WTC11 (cell line): ENCODE results near the gene PSTK. TPM values are rescaled to one million over a fixed set of nuclear protein-coding genes. Genes with fewer than 3 reads are reported as not detected.

Experiments
- ATAC-seq: fragments of 200-7000 bp; cut with Tn5 transposase; 2 replicates; pipeline ENCODE4 v1.10.0; 2021; ENCODE audit warnings: mild to moderate bottlenecking, moderate library complexity
- CTCF ChIA-PET: fragments of 300-600 bp; sonication (Branson Sonifier 250); formaldehyde crosslinking; loops from one replicate; lab custom pipeline; 2021; ENCODE audit warnings: antibody characterized with exemption; lab: Charles Lee
- POLR2A ChIA-PET: fragments of 350-600 bp; sonication (Branson Sonifier 250); formaldehyde crosslinking; loops from one replicate; lab custom pipeline; 2021; ENCODE audit warnings: antibody characterized with exemption; lab: Charles Lee
- DNase-seq: peaks from one replicate; pipeline ENCODE4 v3.0.0; 2021; ENCODE audit warnings: low spot score
- H3K27ac Mint-ChIP-seq: 2 replicates; pipeline ENCODE4 v1.8.0; 2021; ENCODE audit warnings: mixed read lengths
- H3K27me3 Mint-ChIP-seq: 2 replicates; pipeline ENCODE4 v1.8.0; 2021; ENCODE audit warnings: low read depth, mild to moderate bottlenecking, moderate library complexity, mixed read lengths
- H3K36me3 Mint-ChIP-seq: 2 replicates; pipeline ENCODE4 v1.8.0; 2021; ENCODE audit warnings: mixed read lengths
- H3K4me1 Mint-ChIP-seq: 2 replicates; pipeline ENCODE4 v1.8.0; 2022; ENCODE audit warnings: mixed read lengths
- H3K4me3 Mint-ChIP-seq: 2 replicates; pipeline ENCODE4 v1.8.0; 2021; ENCODE audit warnings: mild to moderate bottlenecking, moderate library complexity, mixed read lengths
- H3K9me3 Mint-ChIP-seq: 2 replicates; pipeline ENCODE4 v1.8.0; 2021; ENCODE audit warnings: mixed read lengths
- ARID4B ChIP-seq: sonication (generic); formaldehyde crosslinking; IDR thresholded peaks from 2 replicates; pipeline ENCODE4 v1.8.0; 2023; ENCODE audit warnings: missing genetic modification reagents, mild to moderate bottlenecking, borderline replicate concordance
- ATF2 ChIP-seq: sonication (generic); formaldehyde crosslinking; IDR thresholded peaks from 2 replicates; pipeline ENCODE4 v1.8.1; 2022; ENCODE audit warnings: low read depth, missing genetic modification reagents, borderline replicate concordance
- ATF3 ChIP-seq: sonication (generic); formaldehyde crosslinking; conservative IDR thresholded peaks from 2 replicates; pipeline ENCODE4 v1.8.1; 2022; ENCODE audit warnings: mild to moderate bottlenecking, missing genetic modification reagents
- EMX1 ChIP-seq: fragments of 250-450 bp; sonication (Bioruptor Pico); IDR thresholded peaks from 2 replicates; pipeline ENCODE4 v1.8.0; 2021; ENCODE audit warnings: mild to moderate bottlenecking
- GABPB1 ChIP-seq: sonication (generic); formaldehyde crosslinking; IDR thresholded peaks from 2 replicates; pipeline ENCODE4 v1.8.1; 2023; ENCODE audit warnings: mild to moderate bottlenecking, missing genetic modification reagents
- JUN ChIP-seq: sonication (generic); formaldehyde crosslinking; IDR thresholded peaks from 2 replicates; pipeline ENCODE4 v1.8.0; 2023; ENCODE audit warnings: mild to moderate bottlenecking, missing genetic modification reagents
- NR2C2 ChIP-seq: sonication (generic); formaldehyde crosslinking; IDR thresholded peaks from 2 replicates; pipeline ENCODE4 v1.8.0; 2022; ENCODE audit warnings: mild to moderate bottlenecking, missing genetic modification reagents
- SMAD4 ChIP-seq: sonication (generic); formaldehyde crosslinking; IDR thresholded peaks from 2 replicates; pipeline ENCODE4 v1.8.0; 2022; ENCODE audit warnings: mild to moderate bottlenecking, missing genetic modification reagents
- TCF7 ChIP-seq: sonication (generic); formaldehyde crosslinking; IDR thresholded peaks from 2 replicates; pipeline ENCODE4 v1.8.0; 2022; ENCODE audit warnings: mild to moderate bottlenecking, low read depth, missing genetic modification reagents, moderate library complexity
- USF2 ChIP-seq: sonication (generic); formaldehyde crosslinking; IDR thresholded peaks from 2 replicates; pipeline ENCODE4 v1.8.1; 2023; ENCODE audit warnings: mild to moderate bottlenecking, missing genetic modification reagents, moderate library complexity
- ZNF317 ChIP-seq: sonication (generic); formaldehyde crosslinking; IDR thresholded peaks from 2 replicates; pipeline ENCODE4 v1.8.1; 2023; ENCODE audit warnings: low read depth, mild to moderate bottlenecking, moderate library complexity, missing genetic modification reagents, borderline replicate concordance
- total RNA-seq: library from RNA; stranded (reverse); gene quantifications from 3 replicates; pipeline ENCODE4 v1.2.3, GENCODE V29; 2021
- TF ChIP-seq, protein P1 (sequence below): fragments of 250-450 bp; sonication (Bioruptor Pico); IDR thresholded peaks from 2 replicates; pipeline ENCODE4 v1.9.0; 2021; ENCODE audit warnings: mild to moderate bottlenecking
- TF ChIP-seq, protein P2 (sequence below): sonication (generic); formaldehyde crosslinking; IDR thresholded peaks from 2 replicates; pipeline ENCODE4 v1.8.0; 2023; ENCODE audit warnings: missing genetic modification reagents

PSTK gene
- total RNA-seq, 1 experiment from 2014 or later = 4.0 TPM

DNA sequence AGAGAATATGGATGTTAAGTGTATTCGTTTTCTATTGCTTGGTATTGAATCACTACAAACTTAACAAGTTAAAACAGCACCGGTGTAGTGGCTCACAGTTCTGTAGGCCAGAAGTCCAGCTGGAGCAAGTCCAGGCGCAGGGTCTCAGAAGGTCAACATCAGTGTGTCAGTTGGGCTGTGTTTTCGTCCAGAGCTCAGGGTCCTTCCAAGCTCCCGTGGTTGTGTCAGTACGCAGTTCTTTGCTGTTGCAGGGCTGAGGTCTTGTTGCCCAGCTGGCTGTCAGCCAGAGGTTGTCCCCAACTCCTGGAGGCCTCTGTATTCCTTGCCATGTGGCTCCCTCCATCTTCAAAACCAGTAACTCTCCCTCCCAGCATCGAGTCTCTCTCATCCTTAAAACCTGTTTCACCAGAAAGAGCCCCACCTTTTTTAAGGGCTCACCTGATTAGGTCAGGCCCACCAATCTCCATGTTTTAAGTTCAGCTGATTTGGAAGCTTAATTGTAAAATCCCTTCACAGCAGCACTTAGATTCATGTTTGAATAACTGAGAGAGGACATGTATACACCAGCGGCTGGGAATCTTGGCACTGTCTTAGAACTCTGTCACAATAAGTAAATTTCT is 55.4 kb downstream of the PSTK start:
- TF ChIP-seq ATF3 (no peak), NR2C2 (CRISPR knock-in tag) (no peak), EMX1 (no peak), JUN (CRISPR knock-in tag) (no peak), GABPB1 (0 out of 2 replicates have a peak, but pooled peaks have one; percentile 22)
- peaks cover 5% of the 10 kb centered on the region; the same call in 1 of the 2 replicates for H3K36me3 Mint-ChIP-seq
- DNase-seq (no peak), ATAC-seq (no peak)
- no peaks in the 10 kb centered on the region for H3K27me3 Mint-ChIP-seq
- ChIA-PET POLR2A (no interaction called here), CTCF (interaction anchor here (0.6 kb wide), 1 partner anchor 523 kb away, joined by 3 read pairs; no protein-coding TSS in a partner anchor)
- no peak overlapping the region for H3K4me3 Mint-ChIP-seq
- H3K4me1 Mint-ChIP-seq = peaks cover 10% of the 10 kb centered on the region
- H3K27ac Mint-ChIP-seq = no peak overlapping the region
- no peaks in the 10 kb centered on the region for H3K9me3 Mint-ChIP-seq

- H3K27me3 Mint-ChIP-seq = no peaks in the 10 kb centered on the region
- ATAC-seq = no peak
- CTCF ChIA-PET = interaction anchor here (0.9 kb wide), 1 partner anchor 18 kb away, joined by 5 read pairs; no protein-coding TSS in a partner anchor
- peaks cover 5% of the 10 kb centered on the region; the same call in 1 of the 2 replicates for H3K36me3 Mint-ChIP-seq
- 0 out of 2 replicates have a peak overlapping the region, but pooled peaks have one; percentile 15 for H3K27ac Mint-ChIP-seq
- H3K9me3 Mint-ChIP-seq = no peaks in the 10 kb centered on the region
- H3K4me1 Mint-ChIP-seq = peaks cover 10% of the 10 kb centered on the region
- TF ChIP-seq ZNF317 (CRISPR knock-in tag) (no peak), ATF2 (CRISPR knock-in tag) (no peak), USF2 (no peak), TCF7 (no peak), SMAD4 (no peak), ARID4B (CRISPR knock-in tag) (no peak)
- TF ChIP-seq, protein P1, sequence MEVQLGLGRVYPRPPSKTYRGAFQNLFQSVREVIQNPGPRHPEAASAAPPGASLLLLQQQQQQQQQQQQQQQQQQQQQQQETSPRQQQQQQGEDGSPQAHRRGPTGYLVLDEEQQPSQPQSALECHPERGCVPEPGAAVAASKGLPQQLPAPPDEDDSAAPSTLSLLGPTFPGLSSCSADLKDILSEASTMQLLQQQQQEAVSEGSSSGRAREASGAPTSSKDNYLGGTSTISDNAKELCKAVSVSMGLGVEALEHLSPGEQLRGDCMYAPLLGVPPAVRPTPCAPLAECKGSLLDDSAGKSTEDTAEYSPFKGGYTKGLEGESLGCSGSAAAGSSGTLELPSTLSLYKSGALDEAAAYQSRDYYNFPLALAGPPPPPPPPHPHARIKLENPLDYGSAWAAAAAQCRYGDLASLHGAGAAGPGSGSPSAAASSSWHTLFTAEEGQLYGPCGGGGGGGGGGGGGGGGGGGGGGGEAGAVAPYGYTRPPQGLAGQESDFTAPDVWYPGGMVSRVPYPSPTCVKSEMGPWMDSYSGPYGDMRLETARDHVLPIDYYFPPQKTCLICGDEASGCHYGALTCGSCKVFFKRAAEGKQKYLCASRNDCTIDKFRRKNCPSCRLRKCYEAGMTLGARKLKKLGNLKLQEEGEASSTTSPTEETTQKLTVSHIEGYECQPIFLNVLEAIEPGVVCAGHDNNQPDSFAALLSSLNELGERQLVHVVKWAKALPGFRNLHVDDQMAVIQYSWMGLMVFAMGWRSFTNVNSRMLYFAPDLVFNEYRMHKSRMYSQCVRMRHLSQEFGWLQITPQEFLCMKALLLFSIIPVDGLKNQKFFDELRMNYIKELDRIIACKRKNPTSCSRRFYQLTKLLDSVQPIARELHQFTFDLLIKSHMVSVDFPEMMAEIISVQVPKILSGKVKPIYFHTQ = no peak
- TF ChIP-seq, protein P2, sequence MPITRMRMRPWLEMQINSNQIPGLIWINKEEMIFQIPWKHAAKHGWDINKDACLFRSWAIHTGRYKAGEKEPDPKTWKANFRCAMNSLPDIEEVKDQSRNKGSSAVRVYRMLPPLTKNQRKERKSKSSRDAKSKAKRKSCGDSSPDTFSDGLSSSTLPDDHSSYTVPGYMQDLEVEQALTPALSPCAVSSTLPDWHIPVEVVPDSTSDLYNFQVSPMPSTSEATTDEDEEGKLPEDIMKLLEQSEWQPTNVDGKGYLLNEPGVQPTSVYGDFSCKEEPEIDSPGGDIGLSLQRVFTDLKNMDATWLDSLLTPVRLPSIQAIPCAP (CRISPR knock-in tag) = no peak
- no peak for DNase-seq
- POLR2A ChIA-PET = no interaction called here
- H3K4me3 Mint-ChIP-seq = no peak overlapping the region
These were observed 58.8 kb downstream of the PSTK start for GRCh38 chr10:123038782-123039631.
